Psoas muscle (tissue), 8 donors: ENCODE results near the gene ZNF609. TPM values are rescaled to one million over a fixed set of nuclear protein-coding genes. Genes with fewer than 3 reads are reported as not detected.
"Not testable (repeated sequence)": the region's sequence is repeated elsewhere in the genome, so short reads cannot be mapped to it uniquely, and the experiment has no call there.

Experiments used
- ATAC-seq, 4 donors: fragments of 200-7000 bp; cut with Tn5 transposase; one replicate each; pipeline ENCODE4 v1.9.1; 2020; ENCODE audit warnings: moderate library complexity in 3 of 4, mild to moderate bottlenecking in 2 of 4
- DNase-seq, 2 donors: peaks; one replicate each; pipeline ENCODE4 v3.0.0-alpha.2; 2020
- H3K27ac ChIP-seq: fragments of 200-600 bp; one replicate; pipeline ENCODE4 v1.8.0; 2022
- H3K27me3 ChIP-seq, 3 donors: fragments of 200-600 bp in 1 of 3; one replicate each; pipeline versions ENCODE4 v1.6.1 to v1.8.0; 2013 to 2022; ENCODE audit warnings: low read length in 2 of 3, mild to moderate bottlenecking in 2 of 3, moderate library complexity in 1 of 3; ENCODE audit not compliant: insufficient read depth in 3 of 3
- H3K36me3 ChIP-seq, 2 donors: fragments of 200-600 bp in 1 of 2; one replicate each; pipeline versions ENCODE4 v1.6.1 to v1.8.0; 2013 to 2022; ENCODE audit warnings: low read depth in 1 of 2, mild to moderate bottlenecking in 1 of 2, moderate library complexity in 1 of 2; ENCODE audit not compliant: insufficient read depth in 1 of 2
- H3K4me1 ChIP-seq: fragments of 200-600 bp; one replicate; pipeline ENCODE4 v1.8.0; 2022
- H3K4me3 ChIP-seq: fragments of 200-600 bp; one replicate; pipeline ENCODE4 v1.8.0; 2022; ENCODE audit warnings: mild to moderate bottlenecking
- H3K9me3 ChIP-seq: fragments of 200-600 bp; one replicate; pipeline ENCODE4 v1.8.0; 2022
- WGBS, 3 donors: extraction: QIAGEN DNeasy Blood & Tissue Kit; methylation state at CpG; one replicate each; pipeline versions ENCODE4 v1.1.6 to v1.1.7; 2013; 5-methylcytosine and 5-hydroxymethylcytosine counted together
- intact Hi-C, 2 donors: fragments of 100-400 bp; cut with DNase I; formaldehyde crosslinking; loops; one replicate each; pipeline versions ENCODE4 v1.11.0 to v1.14.2; 2022
- polyA plus RNA-seq, 3 donors: library from polyadenylated mRNA; stranded (reverse); fragments of 200-250 nt; gene quantifications; one replicate each; pipeline ENCODE4 v1.2.3, GENCODE V29; 2013
- total RNA-seq, 4 donors: library from RNA; stranded (reverse); fragmentation: NEBNext Ultra II Directional in 2 of 4; extraction: Animal tissue kit (Norgen Biotek cat#: 25700) in 2 of 4; gene quantifications; one replicate each; pipeline versions ENCODE4 v1.2.1 to v1.2.4, GENCODE V29; 2021 to 2023
- TF ChIP-seq, protein P1 (sequence below): fragments of 200-600 bp; IDR thresholded peaks from one replicate; pipeline ENCODE4 v1.8.0; 2022; ENCODE audit warnings: antibody characterized with exemption
- donor health status: healthy with polysubstance abuse.
- donor health status: DM: no; HTN: no; CAD: no; lungs with moderate emphysema.
- donor health status: Bipolar disorder and iron deficiency.
- donor health status: healthy.
- donor health status: DM: yes; HTN: yes; CAD: no.
- donor health status: DM: no; HTN: no; CAD: no.
- donor health status: DM: no; HTN: no; CAD: no.
- donor health status: DM: yes; HTN: yes; CAD: no.

ZNF609 gene
- total and polyA plus RNA-seq, 7 donors, result 3.2 to 15.0 (median 10.2) TPM

DNA sequence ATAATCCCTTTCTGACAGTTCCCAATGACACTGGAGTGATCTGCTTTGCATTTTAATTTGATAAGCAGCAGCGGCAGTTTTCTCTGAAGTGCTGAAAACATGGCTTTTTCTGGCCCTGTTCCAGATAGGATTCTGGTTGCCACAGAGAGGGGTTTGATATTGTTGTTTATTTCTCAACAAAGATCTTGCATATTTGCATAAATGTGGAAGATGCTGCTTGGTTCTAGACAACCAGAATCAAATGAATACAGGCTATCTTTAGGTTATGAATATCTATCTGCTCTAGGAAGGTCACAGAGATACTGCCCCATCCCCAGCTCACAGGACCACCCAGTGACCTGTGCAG, 137.1 kb downstream of the ZNF609 start:
- DNase-seq, result no peak
- TF ChIP-seq, protein P1, sequence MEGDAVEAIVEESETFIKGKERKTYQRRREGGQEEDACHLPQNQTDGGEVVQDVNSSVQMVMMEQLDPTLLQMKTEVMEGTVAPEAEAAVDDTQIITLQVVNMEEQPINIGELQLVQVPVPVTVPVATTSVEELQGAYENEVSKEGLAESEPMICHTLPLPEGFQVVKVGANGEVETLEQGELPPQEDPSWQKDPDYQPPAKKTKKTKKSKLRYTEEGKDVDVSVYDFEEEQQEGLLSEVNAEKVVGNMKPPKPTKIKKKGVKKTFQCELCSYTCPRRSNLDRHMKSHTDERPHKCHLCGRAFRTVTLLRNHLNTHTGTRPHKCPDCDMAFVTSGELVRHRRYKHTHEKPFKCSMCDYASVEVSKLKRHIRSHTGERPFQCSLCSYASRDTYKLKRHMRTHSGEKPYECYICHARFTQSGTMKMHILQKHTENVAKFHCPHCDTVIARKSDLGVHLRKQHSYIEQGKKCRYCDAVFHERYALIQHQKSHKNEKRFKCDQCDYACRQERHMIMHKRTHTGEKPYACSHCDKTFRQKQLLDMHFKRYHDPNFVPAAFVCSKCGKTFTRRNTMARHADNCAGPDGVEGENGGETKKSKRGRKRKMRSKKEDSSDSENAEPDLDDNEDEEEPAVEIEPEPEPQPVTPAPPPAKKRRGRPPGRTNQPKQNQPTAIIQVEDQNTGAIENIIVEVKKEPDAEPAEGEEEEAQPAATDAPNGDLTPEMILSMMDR, result no peak
- Histone ChIP-seq H3K36me3 (no peaks in the 10 kb centered on the region), H3K4me1 (peaks cover 8% of the 10 kb centered on the region), H3K27ac (no peak overlapping the region), H3K4me3 (no peak overlapping the region), H3K9me3 (no peaks in the 10 kb centered on the region), H3K27me3 (no peaks in the 10 kb centered on the region)
- intact Hi-C loops, result no loop called here
- ATAC-seq, result no peak
- 6 to 19% (median 17%) methylated on average over 1 of the region's 1 CpG for WGBS, 3 donors

DNA sequence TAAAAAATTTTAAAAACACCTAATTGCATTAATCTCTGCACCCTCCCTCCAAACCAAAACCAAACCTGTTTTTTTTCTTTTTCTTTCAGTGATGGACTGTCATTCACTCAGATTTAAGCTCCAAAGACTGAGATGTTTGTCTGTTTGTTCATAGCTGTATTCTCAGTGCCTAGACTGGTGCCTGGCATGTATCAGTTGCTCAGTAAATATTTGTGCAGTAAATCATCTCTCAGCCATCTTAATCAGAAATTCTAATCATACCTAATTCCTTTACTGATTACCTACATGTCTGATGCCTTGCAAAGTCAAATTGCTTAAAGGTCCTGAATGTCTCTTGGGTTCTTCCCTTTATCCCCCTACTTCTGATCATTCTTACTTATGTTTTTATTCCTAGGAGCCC, 138.8 kb downstream of the ZNF609 start:
- Histone ChIP-seq H3K27ac (no peak overlapping the region), H3K36me3 (no peaks in the 10 kb centered on the region), H3K9me3 (no peaks in the 10 kb centered on the region), H3K27me3 (no peaks in the 10 kb centered on the region), H3K4me1 (peaks cover 13% of the 10 kb centered on the region), H3K4me3 (no peak overlapping the region)
- TF ChIP-seq, protein P1, result no peak
- intact Hi-C loops, result no loop called here
- no peak for ATAC-seq
- DNase-seq, result no peak

DNA sequence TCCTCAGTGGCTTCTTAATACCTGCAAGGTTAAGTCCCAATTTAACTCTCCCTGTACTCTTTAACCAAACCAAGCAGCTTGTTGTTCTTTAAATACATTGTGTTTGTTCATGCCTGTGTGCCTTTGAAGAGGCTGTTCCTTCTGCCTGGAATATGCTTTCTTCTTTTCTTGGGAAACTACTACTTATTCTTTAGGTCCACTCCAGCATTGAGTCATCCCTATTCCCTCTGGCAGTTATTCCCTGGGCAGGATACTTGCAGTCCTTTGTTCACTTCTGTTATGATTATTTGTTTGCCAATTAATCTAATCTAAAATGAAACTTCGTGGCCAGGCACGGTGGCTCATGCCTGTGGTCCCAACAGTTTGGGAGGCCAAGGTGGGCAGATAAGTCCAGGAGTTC, 139.3 kb downstream of the ZNF609 start:
- intact Hi-C loops, result no loop called here
- no peaks in the 10 kb centered on the region for H3K36me3 ChIP-seq
- ATAC-seq, result no peak
- no peak for DNase-seq
- WGBS, 3 donors, result 35 to 68% (median 60%) methylated on average over 2 of the region's 2 CpGs
- H3K27me3 ChIP-seq, result no peaks in the 10 kb centered on the region
- H3K4me1 ChIP-seq, result peaks cover 16% of the 10 kb centered on the region
- TF ChIP-seq, protein P1, result no peak
- no peaks in the 10 kb centered on the region for H3K9me3 ChIP-seq
- no peak overlapping the region for H3K4me3 ChIP-seq
- no peak overlapping the region for H3K27ac ChIP-seq

DNA sequence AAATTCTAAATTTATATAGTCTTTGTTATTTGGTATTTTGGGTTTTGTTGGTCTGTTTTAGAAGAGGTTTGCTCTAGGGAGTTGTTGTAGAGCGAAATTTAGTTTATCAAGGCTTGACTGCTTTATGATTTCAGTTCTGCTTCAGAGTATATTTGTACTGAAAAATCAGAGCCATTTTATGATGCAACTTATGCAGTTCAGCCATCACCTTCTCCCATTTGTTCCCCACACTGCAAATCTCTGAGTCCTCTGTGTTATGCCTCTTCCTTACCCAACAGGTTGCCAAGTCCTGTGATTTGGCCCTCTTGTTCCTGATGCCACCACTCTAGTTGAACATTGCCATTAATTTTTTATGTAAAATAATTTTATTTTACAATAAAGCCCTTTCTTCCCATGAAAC, 140.4 kb downstream of the ZNF609 start:
- H3K4me3 ChIP-seq, result no peak overlapping the region
- TF ChIP-seq, protein P1, result no peak
- DNase-seq (no peak), ATAC-seq (no peak)
- no peaks in the 10 kb centered on the region for H3K9me3 ChIP-seq
- intact Hi-C loops, result no loop called here
- H3K27me3 ChIP-seq, result no peaks in the 10 kb centered on the region
- no peaks in the 10 kb centered on the region for H3K36me3 ChIP-seq
- H3K27ac ChIP-seq, result no peak overlapping the region
- H3K4me1 ChIP-seq, result peaks cover 16% of the 10 kb centered on the region
- 96 to 100% (median 100%) methylated on average over 1 of the region's 1 CpG for WGBS, 3 donors

DNA sequence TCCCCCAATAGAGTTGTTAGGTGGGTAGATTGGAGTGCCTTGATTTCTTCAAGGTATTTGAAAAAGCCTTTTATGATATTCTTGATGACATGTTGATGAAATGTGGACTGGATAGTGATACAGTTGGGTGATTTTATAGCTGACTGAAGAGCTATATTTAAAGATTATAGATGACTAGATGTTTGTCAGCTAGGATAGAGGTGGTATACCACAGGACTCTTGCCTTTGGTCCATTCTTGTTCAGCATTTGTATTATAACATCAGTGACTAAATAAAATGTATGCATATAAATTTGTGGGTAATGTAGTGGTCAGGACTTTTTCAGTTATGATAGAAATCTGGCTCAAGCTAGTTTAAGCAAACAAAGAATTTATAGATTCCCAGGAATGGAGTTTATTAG, 143.9 kb downstream of the ZNF609 start:
- Histone ChIP-seq H3K4me3 (no peak overlapping the region), H3K27me3 (no peaks in the 10 kb centered on the region), H3K36me3 (no peaks in the 10 kb centered on the region), H3K9me3 (no peaks in the 10 kb centered on the region), H3K27ac (no peak overlapping the region), H3K4me1 (peaks cover 13% of the 10 kb centered on the region)
- TF ChIP-seq, protein P1, result no peak
- DNase-seq (no peak), ATAC-seq (peak in 3 of 4 donors; percentile 58 to 67 (median 62))
- intact Hi-C loops, result no loop called here

DNA sequence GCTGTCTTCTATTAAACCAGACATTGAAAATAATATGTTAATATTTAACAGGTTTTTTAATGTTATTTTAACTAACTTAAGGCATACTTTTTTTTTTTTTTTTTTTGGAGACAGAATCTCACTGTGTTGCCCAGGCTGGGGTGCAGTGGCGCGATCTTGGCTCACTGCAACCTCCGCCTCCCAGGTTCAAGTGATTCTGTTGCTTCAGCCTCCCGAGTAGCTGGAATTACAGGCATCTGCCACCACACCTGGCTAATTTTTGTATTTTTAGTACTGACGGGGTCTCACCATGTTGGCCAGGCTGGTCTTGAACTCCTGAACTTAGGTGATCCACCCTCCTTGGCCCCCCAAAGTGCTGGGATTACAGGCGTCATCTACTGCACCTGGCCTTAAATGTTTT, 147.0 kb downstream of the ZNF609 start:
- intact Hi-C loops, result not testable (repeated sequence)
- 91 to 94% (median 92%) methylated on average over 6 of the region's 6 CpGs for WGBS, 3 donors

More for the DNA sequence above, 147.0 kb downstream of the ZNF609 start:
- not testable (repeated sequence) for H3K27me3 ChIP-seq, DNase-seq, H3K9me3 ChIP-seq, H3K36me3 ChIP-seq, H3K27ac ChIP-seq, ATAC-seq, H3K4me3 ChIP-seq
- H3K4me1 ChIP-seq, result peaks cover 12% of the 10 kb centered on the region
